Measurements from ENCODE around the gene G3BP1.

The G3BP1 gene

GRCh38 chr5:151800532-151800931 lies 28.8 kb downstream of the G3BP1 start:
- Histone ChIP-seq H3K23ac (ENCODE audit: low read length in 2 of 2) (no peak overlapping the region), H3K36me3 (ENCODE audit: control insufficient read depth in 1 of 2, insufficient read depth in 2 of 2, low read depth in 1 of 2, low read length in 2 of 2) (peaks cover 23 to 96% of the 10 kb centered on the region in 2 experiments), H3K4me2 (ENCODE audit: low read length, poor library complexity, severe bottlenecking) (no peak overlapping the region), H3K9ac (ENCODE audit: low read length) (no peak overlapping the region), H3K27me3 (ENCODE audit: control insufficient read depth in 1 of 2, insufficient read depth in 1 of 2, low read length in 2 of 2) (no peaks in the 10 kb centered on the region), H2BK12ac (ENCODE audit: low read length in 2 of 2) (no peak overlapping the region), H2AK5ac (ENCODE audit: low read length, severe bottlenecking) (no peak overlapping the region), H2BK15ac (ENCODE audit: low read depth, poor library complexity, severe bottlenecking) (no peak overlapping the region), H2AFZ (ENCODE audit: low read depth, low read length) (no peak overlapping the region), H3K4me3 (ENCODE audit: insufficient read depth in 1 of 2, low read depth in 1 of 2, low read length in 2 of 2) (no peak overlapping the region), H4K8ac (ENCODE audit: low read length) (no peak overlapping the region), H3K18ac (ENCODE audit: low read depth in 1 of 2, low read length in 2 of 2) (no peak overlapping the region), H3K9me3 (ENCODE audit: control insufficient read depth, low read length) (no peaks in the 10 kb centered on the region), H3K4me1 (ENCODE audit: control insufficient read depth, insufficient read depth, low read depth, low read length) (peaks cover 6% of the 10 kb centered on the region), H3K4ac (ENCODE audit: low read depth in 1 of 2, low read length in 2 of 2) (no peak overlapping the region), H3K27ac (ENCODE audit: low read length, poor library complexity, severe bottlenecking) (no peak overlapping the region), H2BK5ac (ENCODE audit: low read depth, low read length, poor library complexity, severe bottlenecking) (no peak overlapping the region), H4K91ac (ENCODE audit: low read length) (no peak overlapping the region), H2BK120ac (ENCODE audit: low read depth, low read length) (no peak overlapping the region), H3K14ac (ENCODE audit: low read length in 2 of 2) (no peak overlapping the region), H3K79me1 (replicated peaks; ENCODE audit: low read length, poor library complexity, severe bottlenecking) (peaks cover 5% of the 10 kb centered on the region)
- 98% methylated on average over 2 of the region's 2 CpGs for WGBS
- peak; percentile 19 for DNase-seq

- H3K27me3 ChIP-seq (ENCODE audit: control insufficient read depth in 1 of 2, insufficient read depth in 1 of 2, low read length in 2 of 2) = no peaks in the 10 kb centered on the region
- no peak overlapping the region for H2AFZ ChIP-seq (ENCODE audit: low read depth, low read length)
- no peak overlapping the region for H3K23ac ChIP-seq (ENCODE audit: low read length in 2 of 2)
- H4K8ac ChIP-seq (ENCODE audit: low read length) = no peak overlapping the region
- peaks cover 14 to 73% of the 10 kb centered on the region in 2 experiments for H3K36me3 ChIP-seq (ENCODE audit: control insufficient read depth in 1 of 2, insufficient read depth in 2 of 2, low read depth in 1 of 2, low read length in 2 of 2)
- H3K27ac ChIP-seq (ENCODE audit: low read length, poor library complexity, severe bottlenecking) = no peak overlapping the region
- no peak overlapping the region for H3K4ac ChIP-seq (ENCODE audit: low read depth in 1 of 2, low read length in 2 of 2)
- no peak overlapping the region for H3K9ac ChIP-seq (ENCODE audit: low read length)
- H2BK15ac ChIP-seq (ENCODE audit: low read depth, poor library complexity, severe bottlenecking) = no peak overlapping the region
- H4K91ac ChIP-seq (ENCODE audit: low read length) = no peak overlapping the region
- peak; percentile 16 for DNase-seq
- peaks cover 16% of the 10 kb centered on the region for H3K79me1 ChIP-seq (replicated peaks; ENCODE audit: low read length, poor library complexity, severe bottlenecking)
- peaks cover 6% of the 10 kb centered on the region for H3K4me1 ChIP-seq (ENCODE audit: control insufficient read depth, insufficient read depth, low read depth, low read length)
- H3K9me3 ChIP-seq (ENCODE audit: control insufficient read depth, low read length) = no peaks in the 10 kb centered on the region
- WGBS = over 99% methylated on average over 3 of the region's 3 CpGs
- H3K4me2 ChIP-seq (ENCODE audit: low read length, poor library complexity, severe bottlenecking) = no peak overlapping the region
- no peak overlapping the region for H3K18ac ChIP-seq (ENCODE audit: low read depth in 1 of 2, low read length in 2 of 2)
- H2AK5ac ChIP-seq (ENCODE audit: low read length, severe bottlenecking) = no peak overlapping the region
- H2BK120ac ChIP-seq (ENCODE audit: low read depth, low read length) = no peak overlapping the region
- H2BK12ac ChIP-seq (ENCODE audit: low read length in 2 of 2) = no peak overlapping the region
- no peak overlapping the region for H3K14ac ChIP-seq (ENCODE audit: low read length in 2 of 2)
- no peak overlapping the region for H3K4me3 ChIP-seq (ENCODE audit: insufficient read depth in 1 of 2, low read depth in 1 of 2, low read length in 2 of 2)
- no peak overlapping the region for H2BK5ac ChIP-seq (ENCODE audit: low read depth, low read length, poor library complexity, severe bottlenecking)
Observed at GRCh38 chr5:151805414-151806223, 33.9 kb downstream of the G3BP1 start.

- Histone ChIP-seq H3K27me3 (ENCODE audit: control insufficient read depth in 1 of 2, insufficient read depth in 1 of 2, low read length in 2 of 2) (no peaks in the 10 kb centered on the region), H3K36me3 (ENCODE audit: control insufficient read depth in 1 of 2, insufficient read depth in 2 of 2, low read depth in 1 of 2, low read length in 2 of 2) (peaks cover 7 to 66% of the 10 kb centered on the region in 2 experiments), H2BK120ac (ENCODE audit: low read depth, low read length) (no peak overlapping the region), H3K4me1 (ENCODE audit: control insufficient read depth, insufficient read depth, low read depth, low read length) (peaks cover 4% of the 10 kb centered on the region), H4K91ac (ENCODE audit: low read length) (no peak overlapping the region), H3K4ac (ENCODE audit: low read depth in 1 of 2, low read length in 2 of 2) (no peak overlapping the region), H2BK5ac (ENCODE audit: low read depth, low read length, poor library complexity, severe bottlenecking) (no peak overlapping the region), H3K27ac (ENCODE audit: low read length, poor library complexity, severe bottlenecking) (no peak overlapping the region), H3K9ac (ENCODE audit: low read length) (peak overlapping the region; percentile 25), H2AK5ac (ENCODE audit: low read length, severe bottlenecking) (no peak overlapping the region), H3K14ac (ENCODE audit: low read length in 2 of 2) (no peak overlapping the region), H2BK12ac (ENCODE audit: low read length in 2 of 2) (no peak overlapping the region), H2AFZ (ENCODE audit: low read depth, low read length) (no peak overlapping the region), H2BK15ac (ENCODE audit: low read depth, poor library complexity, severe bottlenecking) (no peak overlapping the region), H3K79me1 (replicated peaks; ENCODE audit: low read length, poor library complexity, severe bottlenecking) (peaks cover 20% of the 10 kb centered on the region), H4K8ac (ENCODE audit: low read length) (no peak overlapping the region), H3K4me3 (ENCODE audit: insufficient read depth in 1 of 2, low read depth in 1 of 2, low read length in 2 of 2) (no peak overlapping the region), H3K9me3 (ENCODE audit: control insufficient read depth, low read length) (no peaks in the 10 kb centered on the region), H3K4me2 (ENCODE audit: low read length, poor library complexity, severe bottlenecking) (no peak overlapping the region), H3K18ac (ENCODE audit: low read depth in 1 of 2, low read length in 2 of 2) (no peak overlapping the region), H3K23ac (ENCODE audit: low read length in 2 of 2) (no peak overlapping the region)
- no peak for DNase-seq
- WGBS = 100% methylated on average over 3 of the region's 4 CpGs
Observed at GRCh38 chr5:151808451-151809169, 36.9 kb downstream of the G3BP1 start.

GRCh38 chr5:151810449-151810848 lies 38.7 kb downstream of the G3BP1 start:
- H3K36me3 ChIP-seq (ENCODE audit: control insufficient read depth in 1 of 2, insufficient read depth in 2 of 2, low read depth in 1 of 2, low read length in 2 of 2) = peaks cover 2 to 66% of the 10 kb centered on the region in 2 experiments
- H3K27me3 ChIP-seq (ENCODE audit: control insufficient read depth in 1 of 2, insufficient read depth in 1 of 2, low read length in 2 of 2) = no peaks in the 10 kb centered on the region
- WGBS = no CpG with 5 or more reads among the region's 1 CpG
- no peak overlapping the region for H4K8ac ChIP-seq (ENCODE audit: low read length)
- peaks cover 1% of the 10 kb centered on the region for H3K4me1 ChIP-seq (ENCODE audit: control insufficient read depth, insufficient read depth, low read depth, low read length)
- DNase-seq = no peak
- H2BK120ac ChIP-seq (ENCODE audit: low read depth, low read length) = no peak overlapping the region
- no peak overlapping the region for H3K9ac ChIP-seq (ENCODE audit: low read length)
- no peak overlapping the region for H2BK5ac ChIP-seq (ENCODE audit: low read depth, low read length, poor library complexity, severe bottlenecking)
- no peak overlapping the region for H3K23ac ChIP-seq (ENCODE audit: low read length in 2 of 2)
- H2AK5ac ChIP-seq (ENCODE audit: low read length, severe bottlenecking) = no peak overlapping the region
- no peak overlapping the region for H4K91ac ChIP-seq (ENCODE audit: low read length)
- H3K4me3 ChIP-seq (ENCODE audit: insufficient read depth in 1 of 2, low read depth in 1 of 2, low read length in 2 of 2) = no peak overlapping the region
- H2BK15ac ChIP-seq (ENCODE audit: low read depth, poor library complexity, severe bottlenecking) = no peak overlapping the region
- H2BK12ac ChIP-seq (ENCODE audit: low read length in 2 of 2) = no peak overlapping the region
- H3K14ac ChIP-seq (ENCODE audit: low read length in 2 of 2) = no peak overlapping the region
- no peak overlapping the region for H3K18ac ChIP-seq (ENCODE audit: low read depth in 1 of 2, low read length in 2 of 2)
- no peak overlapping the region for H3K4me2 ChIP-seq (ENCODE audit: low read length, poor library complexity, severe bottlenecking)
- no peak overlapping the region for H2AFZ ChIP-seq (ENCODE audit: low read depth, low read length)
- H3K27ac ChIP-seq (ENCODE audit: low read length, poor library complexity, severe bottlenecking) = no peak overlapping the region
- peaks cover 23% of the 10 kb centered on the region for H3K79me1 ChIP-seq (replicated peaks; ENCODE audit: low read length, poor library complexity, severe bottlenecking)
- no peaks in the 10 kb centered on the region for H3K9me3 ChIP-seq (ENCODE audit: control insufficient read depth, low read length)
- no peak overlapping the region for H3K4ac ChIP-seq (ENCODE audit: low read depth in 1 of 2, low read length in 2 of 2)

All from mesenchymal stem cell (in vitro differentiated cells and primary cell).